ENCODE measurements around the gene PPP5C.

- TF ChIP-seq, protein P1, sequence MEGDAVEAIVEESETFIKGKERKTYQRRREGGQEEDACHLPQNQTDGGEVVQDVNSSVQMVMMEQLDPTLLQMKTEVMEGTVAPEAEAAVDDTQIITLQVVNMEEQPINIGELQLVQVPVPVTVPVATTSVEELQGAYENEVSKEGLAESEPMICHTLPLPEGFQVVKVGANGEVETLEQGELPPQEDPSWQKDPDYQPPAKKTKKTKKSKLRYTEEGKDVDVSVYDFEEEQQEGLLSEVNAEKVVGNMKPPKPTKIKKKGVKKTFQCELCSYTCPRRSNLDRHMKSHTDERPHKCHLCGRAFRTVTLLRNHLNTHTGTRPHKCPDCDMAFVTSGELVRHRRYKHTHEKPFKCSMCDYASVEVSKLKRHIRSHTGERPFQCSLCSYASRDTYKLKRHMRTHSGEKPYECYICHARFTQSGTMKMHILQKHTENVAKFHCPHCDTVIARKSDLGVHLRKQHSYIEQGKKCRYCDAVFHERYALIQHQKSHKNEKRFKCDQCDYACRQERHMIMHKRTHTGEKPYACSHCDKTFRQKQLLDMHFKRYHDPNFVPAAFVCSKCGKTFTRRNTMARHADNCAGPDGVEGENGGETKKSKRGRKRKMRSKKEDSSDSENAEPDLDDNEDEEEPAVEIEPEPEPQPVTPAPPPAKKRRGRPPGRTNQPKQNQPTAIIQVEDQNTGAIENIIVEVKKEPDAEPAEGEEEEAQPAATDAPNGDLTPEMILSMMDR (IDR thresholded peaks at IDR 0.05), result no peak
- no peak for TF ChIP-seq POLR2A (IDR thresholded peaks at IDR 0.05)
Observed at GRCh38 chr19:46353730-46354528, 7.0 kb downstream of the PPP5C start.

All from heart left ventricle (tissue), 13 donors.